Activated CD4-positive, alpha-beta T cell treated with anti-CD3 and anti-CD28 coated beads, Interleukin-2, Interleukin-4, amounts not matched to agents 100 ng/mL and 50 ng/mL, durations not matched to agents 16 hours and 8 hours (primary cell): ENCODE data around the gene KLHL29.

Experiments used
- DNase-seq: peaks from one replicate; pipeline ENCODE4 v3.0.0-alpha.2; 2020; ENCODE audit warnings: low spot score

The KLHL29 gene

DNA sequence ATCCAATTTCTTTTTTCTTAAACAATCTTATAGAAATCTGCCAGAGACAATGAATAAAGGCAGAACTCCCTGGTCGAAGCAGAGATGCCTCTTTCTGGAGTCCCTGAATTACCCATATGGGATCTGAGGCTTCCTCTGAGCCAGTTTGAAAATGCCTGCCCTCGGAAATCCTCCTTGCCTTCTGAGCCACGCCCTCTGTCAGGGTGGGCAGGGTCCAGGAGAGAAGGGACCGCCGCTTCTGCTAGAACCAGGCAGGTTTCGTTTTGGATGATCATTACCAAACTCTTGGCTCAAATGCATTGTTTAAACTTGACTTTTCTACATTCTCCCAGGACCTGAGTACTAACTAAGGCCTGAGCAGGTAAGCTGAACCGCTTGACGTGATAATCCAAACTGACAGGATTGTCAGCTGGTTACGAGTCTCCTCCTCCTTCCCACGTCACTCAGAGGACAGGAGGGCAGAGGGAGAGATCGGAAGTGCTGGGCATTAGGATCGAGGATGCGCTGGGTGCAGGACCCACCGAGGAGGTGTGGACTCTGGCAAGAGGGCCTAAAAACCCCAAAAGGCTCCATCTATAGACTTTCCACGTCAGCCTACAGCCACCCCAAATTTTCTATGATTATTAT, 128.4 kb downstream of the KLHL29 start:
- no peak for DNase-seq

DNA sequence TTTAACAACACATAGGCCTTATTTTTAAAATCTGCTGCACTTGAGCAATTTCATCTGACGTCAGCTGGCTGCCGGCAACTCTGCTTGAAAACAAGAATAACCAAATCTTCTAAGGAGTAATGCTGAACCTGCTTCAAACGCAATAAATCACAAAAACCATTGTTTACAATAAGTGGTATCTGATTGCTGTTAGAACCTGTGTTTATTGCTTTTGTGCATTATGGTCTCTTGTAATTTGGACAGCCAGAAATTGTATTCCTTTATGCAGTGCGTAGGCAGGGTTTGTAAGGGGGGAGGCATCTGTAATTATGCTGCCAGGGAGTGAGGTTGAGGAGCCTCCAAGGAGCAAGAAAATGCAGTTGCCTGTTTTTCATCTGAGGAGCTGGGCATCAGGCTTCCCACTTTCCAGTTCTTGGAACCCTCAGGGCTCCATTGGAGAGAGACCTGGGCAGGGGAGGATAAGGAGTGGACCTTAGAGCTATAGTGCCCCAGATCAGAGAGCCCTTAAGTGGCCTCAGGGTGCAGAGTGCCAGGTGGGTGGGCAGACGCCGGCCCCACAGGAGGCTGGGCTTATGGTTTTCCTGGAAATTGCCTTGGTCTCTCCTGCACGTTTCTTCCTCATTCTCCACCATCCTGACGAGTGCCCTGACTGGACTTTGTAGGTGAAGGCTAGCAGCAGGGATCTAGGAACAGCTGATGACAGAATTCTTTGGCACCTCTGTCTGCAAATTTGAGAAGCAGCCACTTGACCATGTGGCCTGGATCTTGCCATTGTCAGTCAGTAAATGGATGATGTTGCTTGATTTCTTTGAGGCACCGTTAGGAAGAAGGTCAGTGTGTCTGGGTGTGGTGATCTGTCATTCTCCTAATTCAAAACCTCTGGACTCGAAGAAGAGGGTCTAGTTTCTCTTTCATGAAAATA, 129.2 kb downstream of the KLHL29 start:
- DNase-seq = no peak

DNA sequence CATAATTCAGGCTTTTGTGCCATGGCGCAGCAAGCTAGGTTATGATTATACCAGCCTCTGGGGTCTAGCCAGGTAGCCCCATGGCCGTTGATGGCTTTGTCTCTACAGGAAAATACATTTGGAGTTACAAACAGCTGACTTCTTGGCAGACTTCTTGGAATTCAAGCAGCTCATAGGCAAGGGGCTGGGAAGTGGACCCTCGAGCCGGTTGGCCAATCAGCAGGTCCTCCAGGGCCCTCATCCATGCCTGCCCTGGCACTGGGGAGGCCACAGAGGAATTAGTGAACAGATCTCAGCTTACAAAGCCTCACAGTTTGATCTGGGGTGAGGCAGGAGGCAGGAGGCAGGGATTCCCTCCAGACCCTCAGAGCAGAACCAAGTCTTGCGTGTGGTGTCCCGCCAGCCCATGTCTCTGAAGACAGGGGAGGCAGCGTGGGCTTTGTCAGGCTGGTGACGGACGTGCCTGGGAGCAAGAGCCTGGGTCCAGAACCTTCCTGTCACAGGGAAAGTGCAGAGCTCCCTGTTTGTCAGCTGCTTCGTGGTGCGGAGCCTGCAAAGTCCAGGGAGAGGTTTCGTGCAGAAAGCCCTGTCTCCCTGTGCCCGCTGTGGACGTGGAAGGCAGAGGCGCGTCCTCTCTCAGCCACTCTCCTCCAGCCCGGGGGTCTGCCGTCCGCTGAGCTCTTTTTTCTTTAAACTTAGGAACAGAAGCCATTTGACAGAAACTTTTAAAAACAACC, 131.7 kb downstream of the KLHL29 start:
- DNase-seq = no peak

DNA sequence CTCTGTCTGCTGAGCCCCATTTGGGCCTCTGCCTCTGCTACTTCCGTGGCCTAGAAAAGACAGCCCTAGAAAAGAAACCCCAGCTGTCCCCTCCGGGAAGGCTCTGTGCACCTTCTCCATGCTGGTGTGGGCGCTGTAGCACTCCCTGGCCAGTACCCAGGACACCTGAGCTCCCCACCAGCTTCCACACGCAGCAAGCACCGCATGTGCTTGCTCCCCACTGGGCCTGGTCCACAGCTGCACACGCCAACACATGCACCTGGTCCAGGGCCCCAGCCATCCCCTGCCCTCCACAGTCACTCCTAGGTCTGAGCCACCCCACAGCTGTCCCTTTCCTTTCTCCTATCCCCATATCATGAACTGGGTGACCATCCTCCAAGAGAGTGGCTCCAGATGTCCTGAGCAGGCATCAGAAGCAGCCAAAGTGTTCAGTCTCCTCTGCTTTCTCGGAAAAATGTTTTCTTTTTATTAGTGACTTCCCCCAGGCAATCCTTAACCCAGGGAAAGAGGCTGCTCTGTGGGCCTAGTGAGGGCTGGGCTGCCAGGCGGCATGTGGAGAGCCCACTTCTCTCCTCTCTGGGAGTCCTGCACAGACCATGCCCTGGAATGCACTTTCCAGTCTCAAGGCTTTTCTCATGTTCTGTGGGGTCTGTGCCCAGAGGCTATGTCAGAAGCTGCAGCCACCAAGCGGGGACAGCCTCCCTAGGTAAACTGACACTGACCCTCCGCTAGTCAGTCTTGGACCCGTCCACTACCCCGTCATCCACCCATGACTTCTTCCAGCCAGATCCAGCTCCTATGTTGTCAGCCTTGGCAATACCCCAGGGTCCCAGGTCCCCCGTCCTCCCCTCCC, 133.7 kb downstream of the KLHL29 start:
- DNase-seq = no peak

DNA sequence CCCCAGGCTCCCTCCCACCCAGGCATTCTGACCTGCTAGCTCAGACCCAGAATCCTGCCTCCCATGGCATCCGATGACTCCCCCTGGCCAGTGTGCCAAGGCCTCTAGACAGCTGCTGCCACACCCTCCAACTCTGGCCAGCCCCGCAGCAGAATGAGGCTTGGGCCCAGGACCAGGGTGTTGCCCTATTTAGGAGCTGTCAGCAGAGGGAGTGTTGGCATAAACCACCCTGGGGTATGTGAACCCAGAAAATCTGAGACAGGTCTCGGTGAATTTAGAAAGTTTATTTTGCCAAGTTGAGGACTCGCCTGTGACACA, 134.3 kb downstream of the KLHL29 start:
- no peak for DNase-seq

DNA sequence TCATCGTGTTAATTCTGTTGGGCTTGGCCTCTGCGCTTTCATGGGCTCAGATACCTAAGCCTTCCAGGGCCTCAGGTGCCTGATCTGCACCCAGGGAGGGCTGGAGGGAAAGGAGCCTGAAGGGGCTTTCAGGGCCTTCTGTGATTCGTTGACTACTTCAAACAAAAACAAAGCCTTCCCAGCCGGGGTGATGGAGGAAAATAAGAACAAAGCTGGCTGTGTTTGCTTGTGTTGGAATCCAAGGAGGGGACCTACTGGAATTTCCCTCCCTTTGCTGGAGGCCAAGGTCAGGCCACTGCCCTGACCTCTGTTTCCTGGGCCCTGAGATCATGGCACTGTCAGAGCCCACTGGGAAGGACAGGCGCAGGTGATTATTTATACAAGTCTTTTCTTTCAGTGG, 135.3 kb downstream of the KLHL29 start:
- DNase-seq = no peak

DNA sequence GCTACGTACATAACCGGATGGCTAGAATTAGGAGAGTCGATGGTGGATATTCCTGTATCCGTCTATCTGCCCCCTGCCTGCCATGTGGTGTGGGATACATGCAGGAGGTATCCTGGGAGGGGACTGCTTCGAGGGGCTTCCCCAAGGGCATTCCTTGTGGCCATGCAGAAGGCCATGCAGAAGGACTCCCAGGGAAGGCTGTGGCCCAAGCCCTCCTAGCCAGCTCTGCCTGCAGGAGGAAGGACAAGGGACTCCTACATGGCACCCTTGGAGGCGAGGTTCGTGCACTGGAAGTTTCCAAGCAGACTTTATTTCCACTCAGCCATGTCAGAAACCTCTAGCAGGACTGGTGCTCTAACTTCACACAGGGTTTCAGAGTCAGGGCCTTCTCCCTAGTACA, 136.1 kb downstream of the KLHL29 start:
- no peak for DNase-seq

DNA sequence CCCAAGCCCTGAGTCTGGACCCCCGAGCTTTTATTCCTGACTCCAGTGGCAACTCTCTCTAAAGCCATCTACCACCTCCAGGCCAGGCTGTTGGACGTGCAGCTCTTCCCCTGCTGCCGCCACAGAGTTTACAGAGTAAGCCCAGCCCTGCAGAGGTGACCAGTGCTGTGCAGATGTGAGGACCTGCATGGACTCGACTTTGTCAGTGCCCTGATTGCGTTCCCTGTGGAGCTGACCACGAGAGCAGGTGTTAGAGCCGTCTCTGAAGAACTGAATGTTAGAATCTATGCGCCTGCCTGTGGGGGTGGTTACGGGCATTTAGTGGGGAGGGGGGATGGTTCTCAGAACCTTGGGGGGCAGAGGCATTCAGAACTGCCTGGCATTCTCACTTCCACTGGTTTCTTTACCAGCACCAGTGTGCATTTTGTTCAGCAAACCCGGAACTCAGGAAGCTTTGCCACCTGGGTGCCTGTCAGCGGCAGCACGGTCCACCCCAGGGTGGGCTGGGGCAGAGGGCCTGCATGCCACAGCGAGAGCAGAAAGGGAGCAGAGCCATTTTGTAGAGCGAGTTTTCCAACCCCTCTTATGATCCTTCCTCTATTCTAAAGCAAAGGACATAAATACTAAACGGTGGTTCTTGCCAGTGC, 137.9 kb downstream of the KLHL29 start:
- no peak for DNase-seq

DNA sequence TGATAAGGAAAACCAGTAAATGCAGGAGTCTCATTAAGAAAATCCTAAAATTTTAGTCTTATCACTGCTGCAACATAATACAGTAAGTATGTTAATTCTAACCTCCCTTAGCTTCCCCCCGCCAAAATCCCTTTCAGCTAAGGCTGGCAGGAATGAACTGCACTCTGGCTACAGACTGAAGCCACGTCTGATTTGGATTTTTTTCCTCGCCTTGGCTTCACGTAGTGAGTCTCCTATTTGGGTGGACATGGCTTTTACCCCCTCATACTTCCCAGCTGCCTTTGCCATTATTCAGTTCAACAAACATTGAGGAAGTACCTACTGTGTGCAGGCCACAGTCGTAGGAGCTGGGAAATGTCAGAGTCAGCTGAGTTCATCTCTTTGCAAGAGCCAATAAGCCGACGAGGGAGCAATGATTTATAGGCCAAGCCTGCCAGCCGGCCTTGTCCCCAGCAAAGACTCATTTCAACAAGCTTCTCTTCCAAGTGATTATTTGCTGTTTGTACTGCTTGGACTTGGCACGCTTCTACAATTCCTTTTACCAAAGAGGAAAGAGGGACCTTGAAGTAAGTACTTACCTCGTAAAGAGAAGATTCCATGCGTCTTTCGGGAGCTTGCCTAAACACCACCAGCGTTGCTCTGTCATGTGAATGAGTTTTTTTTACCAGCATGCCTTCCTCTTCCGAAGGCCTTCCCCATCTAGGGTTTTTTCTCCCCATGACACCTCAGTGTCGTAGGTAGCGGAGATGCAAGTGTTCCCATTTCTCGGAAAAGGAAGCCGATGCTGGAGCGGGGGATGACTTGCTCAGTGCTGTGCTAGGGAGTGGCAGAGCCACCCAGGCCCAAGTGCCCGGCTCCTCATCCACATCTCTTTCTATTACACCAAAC, 138.6 kb downstream of the KLHL29 start:
- DNase-seq = no peak

DNA sequence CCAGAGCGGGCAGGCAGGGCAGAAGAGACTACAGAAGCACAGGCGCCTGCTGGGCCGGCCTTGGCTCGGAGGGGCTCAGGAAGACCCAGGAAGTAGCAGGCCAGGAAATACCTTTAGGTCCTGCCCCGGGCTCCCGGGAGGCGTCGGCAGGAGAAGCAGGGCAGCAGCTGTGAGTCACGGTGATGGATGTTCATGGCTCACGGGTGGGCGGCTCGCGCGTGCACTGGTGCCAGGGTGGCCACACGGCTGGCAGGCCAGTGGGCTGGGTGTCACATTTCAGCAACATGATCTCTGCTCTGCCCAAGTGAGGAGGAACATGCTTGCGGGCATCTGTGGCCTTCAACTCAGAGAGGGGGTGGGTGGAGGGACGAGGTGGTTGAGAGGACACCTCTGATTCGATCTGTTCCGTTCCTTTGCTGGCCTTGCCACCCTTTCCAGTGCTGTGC, 139.3 kb downstream of the KLHL29 start:
- DNase-seq = no peak

DNA sequence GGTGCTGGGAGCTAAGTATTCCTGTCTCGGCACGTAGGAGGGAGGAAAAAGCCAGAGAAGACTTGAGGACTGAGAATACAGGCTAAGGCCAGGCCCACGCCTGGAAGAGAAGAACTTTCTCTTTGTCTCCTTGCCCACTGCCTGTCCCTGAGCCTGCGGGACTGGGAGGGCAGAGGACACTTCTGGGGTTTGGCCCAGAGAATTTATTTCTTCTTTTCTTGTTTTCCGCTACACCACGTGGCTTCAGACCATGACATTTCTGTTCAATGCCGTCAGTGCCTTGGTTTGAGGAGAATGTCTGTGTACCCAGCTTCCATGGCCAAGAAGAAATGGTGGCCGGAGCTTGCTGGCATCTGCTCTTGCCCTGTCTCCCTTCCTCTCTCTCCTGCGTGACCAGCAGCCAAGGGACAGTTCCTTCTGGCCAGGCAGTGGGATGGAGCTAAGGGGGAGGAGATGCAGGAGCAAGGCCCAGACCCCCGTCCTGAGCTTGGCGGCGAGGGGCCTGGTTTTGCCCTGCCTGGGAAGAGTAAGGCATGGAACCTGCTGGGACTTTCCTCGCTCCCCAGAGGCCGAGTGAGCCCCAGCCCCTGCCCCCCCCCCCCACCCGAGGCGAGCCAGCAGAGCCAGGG, 140.3 kb downstream of the KLHL29 start:
- DNase-seq = no peak

DNA sequence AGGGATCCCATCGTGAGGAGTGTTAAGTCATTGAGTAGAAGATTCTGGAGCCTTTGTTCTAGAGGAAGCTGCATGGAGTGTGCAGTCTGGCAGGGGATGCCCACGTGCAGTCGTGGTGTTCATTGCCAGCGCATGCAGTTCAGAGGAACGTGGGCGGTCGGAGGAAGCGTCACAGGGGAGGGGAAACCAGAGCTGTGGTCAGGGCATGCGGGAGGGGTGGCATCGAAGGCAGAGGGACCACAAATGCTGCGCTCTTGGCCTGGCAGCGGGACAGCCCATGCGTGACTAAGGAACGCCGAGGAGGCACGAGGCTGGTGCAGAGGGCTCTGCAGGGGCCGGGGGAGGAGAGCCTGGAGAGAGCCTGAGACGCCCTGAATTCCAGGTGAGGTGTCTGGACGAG, 141.1 kb downstream of the KLHL29 start:
- DNase-seq = no peak

DNA sequence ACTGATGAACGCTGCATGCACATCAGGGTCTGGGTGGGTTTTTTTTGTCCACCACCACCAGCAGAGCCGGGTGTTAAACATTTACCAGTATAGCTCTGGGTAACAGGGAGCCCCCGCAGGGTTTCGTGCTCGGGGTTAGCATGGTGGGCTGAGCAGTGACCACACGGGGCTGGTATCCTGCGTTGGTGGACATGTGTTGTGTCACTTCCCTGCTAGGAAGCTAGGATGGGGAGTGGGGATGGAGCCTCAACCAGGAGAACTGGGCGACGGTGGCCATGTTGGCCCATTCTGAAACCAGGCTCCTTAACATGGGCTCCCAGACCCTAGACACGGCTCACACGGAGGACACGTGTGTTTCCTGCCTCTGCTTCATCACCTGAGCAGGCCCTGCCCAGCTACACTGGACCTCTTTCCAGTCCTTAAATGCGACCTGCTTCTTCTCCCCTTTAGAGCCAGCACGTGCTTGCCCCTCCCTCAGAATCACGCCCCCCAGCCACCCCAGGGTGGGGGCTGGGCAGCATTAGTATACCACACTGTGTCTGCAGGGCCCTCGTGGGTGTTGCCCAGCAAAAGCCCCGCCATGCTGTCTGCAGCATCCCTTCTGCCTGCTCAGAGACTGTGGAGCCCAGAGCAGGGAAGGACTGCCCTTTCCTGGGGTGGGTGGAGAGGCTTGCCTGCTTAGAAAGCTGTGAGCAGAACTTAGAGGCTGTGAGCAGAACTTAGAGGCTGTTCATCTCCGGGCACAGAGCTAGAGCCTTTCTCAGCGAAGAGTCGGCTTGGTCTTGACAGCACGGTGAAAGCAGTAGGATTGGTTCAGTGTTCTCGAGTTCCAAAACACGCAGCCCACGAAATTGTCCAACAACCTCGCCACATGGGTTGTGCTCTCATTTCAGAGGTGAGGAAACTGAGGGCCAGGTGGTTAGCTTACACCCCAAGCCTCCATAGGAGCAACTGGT, 142.1 kb downstream of the KLHL29 start:
- no peak for DNase-seq

DNA sequence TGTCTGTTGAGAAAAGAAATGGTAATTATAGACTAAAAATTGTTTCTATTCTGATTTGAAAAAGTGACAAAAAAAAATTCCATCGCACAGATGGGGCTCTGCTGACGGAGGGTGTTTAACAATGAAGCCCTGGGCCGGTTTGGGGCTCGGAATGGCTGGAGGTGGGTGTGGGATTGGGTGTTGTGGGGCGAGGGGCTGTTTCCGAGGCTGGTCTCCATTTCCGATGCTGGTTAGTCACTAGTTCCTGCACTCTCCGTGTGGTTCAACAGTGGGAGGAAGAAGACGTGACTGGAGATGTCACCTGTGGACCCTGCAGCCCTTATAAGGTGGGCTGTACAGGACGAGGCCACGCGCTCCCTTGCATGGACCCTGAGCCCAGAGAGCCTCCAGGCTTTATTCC, 143.2 kb downstream of the KLHL29 start:
- DNase-seq = no peak

DNA sequence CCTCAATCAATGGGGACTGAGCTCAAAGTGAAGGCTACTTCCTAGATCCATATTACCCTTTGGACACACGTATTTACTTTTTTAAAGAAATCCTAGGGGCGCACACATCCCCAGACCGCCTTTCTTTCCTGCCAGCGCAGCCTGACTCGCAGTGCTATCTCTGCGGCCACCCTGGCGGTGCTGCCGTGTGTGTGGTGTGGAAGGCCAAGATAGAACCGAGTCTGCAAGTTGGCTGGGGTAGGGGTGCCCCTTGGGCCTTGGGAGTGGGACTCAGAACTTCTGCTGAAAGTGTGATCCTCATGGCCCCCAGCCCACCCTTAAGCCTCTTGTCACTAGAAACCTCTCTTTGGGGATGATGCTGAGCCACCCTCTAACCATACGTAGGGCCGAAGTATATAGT, 143.7 kb downstream of the KLHL29 start:
- DNase-seq = no peak

DNA sequence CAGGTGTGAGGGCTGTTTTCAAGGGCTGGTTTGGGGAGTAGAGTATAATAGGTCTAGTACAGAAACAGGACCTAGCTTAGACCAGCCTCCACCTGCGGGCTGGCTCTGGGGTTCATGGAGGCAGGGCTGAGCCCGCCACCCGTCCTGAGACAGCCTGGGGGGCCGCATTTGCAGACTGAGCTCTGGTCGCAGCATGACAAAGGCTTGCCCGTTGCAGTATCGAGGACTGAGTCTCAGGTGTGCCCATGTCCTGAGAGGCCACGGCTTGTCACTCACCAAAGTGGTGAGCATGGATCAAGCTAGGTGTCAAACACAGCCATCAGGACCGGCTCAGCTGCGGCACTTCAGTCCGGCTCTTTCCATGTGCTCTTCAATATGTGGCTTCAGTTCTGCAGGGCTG, 144.7 kb downstream of the KLHL29 start:
- no peak for DNase-seq

DNA sequence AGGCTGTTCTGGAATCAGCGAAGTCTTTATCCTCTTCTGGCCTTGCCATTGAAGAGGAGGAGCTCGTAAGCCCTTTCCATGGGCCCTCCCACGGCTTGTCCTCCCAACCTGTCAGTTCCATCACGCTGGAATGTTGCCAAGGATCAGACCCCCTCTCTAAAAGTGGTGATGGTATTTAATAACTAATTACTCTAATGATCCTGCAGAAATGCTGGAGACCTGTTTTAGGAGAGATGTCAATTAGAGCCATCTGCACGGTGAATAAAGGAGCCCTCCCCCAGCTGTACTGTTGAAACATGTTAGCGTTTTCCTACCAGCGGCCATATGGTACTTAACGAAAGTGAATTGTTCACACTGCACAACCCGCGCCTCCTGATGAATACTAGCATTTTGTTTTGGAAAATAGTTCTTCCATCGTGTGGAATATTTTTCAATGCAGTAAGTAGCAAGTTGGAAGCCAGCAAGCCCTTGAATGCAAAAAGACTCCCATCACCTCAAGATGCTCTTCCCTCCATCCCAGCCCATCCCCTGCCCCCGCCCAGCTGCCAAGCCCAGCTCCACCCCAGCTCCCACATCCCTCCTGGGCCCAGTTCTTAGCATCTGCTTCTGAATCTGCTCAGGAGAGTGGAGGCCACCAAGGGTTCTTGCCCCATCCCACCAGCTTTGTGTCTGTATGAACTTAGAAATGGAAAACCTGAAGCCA, 145.4 kb downstream of the KLHL29 start:
- no peak for DNase-seq

DNA sequence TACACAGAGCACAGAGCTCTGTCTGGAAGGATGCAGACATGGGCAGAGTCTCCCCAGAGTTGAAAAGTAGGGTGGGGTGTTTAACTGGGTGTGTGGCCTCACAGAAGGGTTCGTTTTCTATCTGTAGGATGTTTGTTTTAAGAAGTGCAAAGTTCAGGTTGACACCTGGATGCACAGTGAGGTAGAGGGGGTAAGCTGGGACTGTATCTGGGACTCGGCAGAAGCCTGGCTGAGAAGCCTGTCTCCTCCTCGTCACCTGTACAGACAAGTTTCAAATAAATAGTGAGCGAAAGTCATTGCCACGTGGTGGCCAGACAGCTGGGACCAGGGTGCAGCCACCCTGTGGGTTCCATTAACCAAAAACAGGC, 145.9 kb downstream of the KLHL29 start:
- DNase-seq = no peak
